NOMO-1 (cell line): Measurements from ENCODE around the gene NOTCH4.
"Not testable (repeated sequence)": the region's sequence is repeated elsewhere in the genome, so short reads cannot be mapped to it uniquely, and the experiment has no call there.

Source experiments
- DNase-seq, 2 experiments: peaks; one replicate each; lab custom pipeline; 2025; ENCODE audit not compliant: unreplicated experiment in 2 of 2; lab: John Stamatoyannopoulos, UW

Gene NOTCH4

DNA sequence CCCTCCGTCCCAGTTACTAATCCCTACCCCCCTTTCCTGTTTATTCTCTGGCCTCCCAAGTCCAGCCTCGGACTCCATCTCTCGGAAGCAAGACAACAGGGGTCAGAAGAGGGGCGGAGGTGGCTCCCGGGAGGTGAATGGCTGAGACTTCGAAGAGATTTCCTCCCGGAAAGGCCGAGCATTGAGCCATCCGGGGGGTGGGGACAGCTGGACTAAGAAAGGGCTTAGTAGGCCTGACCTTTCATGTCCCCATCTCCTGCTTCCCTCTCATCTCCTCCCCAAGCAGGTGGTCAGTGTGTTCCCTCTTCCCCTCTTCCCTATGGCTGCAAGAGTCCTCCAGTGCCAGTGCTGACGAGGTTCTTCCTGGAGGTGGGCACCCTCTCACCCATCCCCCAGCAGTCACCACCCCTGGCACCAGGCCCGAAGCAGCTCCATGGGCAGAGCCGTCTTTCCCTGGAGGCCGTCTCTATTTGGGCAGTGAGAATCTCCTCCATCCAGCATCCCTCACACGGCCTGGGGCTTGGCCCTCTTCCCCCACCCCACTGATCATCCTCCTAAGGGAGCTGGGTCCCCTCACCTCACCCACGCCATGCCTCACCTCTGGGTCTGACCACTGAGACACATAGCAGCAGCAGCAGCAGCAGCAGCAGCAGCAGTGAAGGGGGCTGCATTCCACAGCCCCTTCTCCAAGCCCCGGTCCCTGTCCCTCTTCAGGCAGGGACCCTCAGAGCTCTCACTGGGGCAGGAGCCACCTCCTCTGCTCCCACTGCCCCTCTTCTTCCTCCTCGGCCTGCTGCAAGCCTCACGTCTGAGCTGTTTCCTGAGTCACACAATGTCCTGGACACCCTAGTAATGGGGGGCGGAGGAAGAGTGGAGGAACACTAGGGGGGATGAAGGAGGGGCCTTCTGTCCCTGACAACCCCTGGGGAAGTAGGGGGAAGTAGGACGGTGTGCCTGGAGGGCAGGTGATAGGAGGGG lies at the start of gene NOTCH4:
NOTCH4 (minus strand) TSS at position 810 of the 978 bp plus-strand sequence; CDS start at position 671, 139 bp downstream.
- DNase-seq = no peak

DNA sequence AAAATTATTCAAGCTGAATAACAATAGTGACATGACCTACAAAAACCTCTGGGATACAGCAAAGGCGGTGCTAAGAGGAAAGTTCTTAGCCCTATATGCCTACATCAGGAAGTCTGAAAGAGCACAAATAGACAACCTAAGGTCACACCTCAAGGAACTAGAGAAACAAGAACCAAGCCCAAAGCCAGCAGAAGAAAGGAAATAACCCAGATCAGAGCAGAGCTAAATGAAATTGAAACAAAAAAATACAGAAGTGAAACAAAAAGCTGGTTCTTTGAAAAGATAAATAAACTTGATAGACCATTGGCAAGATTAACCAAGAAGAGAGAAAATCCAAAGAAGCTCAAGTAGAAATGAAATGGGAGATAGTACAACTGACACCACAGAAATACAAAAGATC lies 47.6 kb upstream of the NOTCH4 start:
- peak; percentile 69 to 87 for DNase-seq

DNA sequence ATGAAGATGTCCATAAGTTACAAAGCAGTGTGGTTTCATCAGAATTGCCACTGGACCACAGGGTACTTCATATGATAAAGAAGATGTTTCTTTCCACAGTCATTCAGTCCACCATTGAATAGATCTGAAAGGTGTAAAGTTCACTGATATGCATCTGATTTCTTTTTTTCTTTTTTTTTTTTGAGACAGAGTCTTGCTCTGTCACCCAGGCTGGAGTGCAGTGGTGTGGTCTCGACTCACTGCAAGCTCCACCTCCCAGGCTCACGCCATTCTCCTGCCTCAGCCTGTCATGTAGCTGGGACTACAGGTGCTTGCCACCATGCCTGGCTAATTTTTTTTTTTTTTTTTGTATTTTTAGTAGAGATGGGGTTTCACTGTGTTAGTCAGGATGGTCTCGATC lies 44.6 kb upstream of the NOTCH4 start:
- not testable (repeated sequence) for DNase-seq

DNA sequence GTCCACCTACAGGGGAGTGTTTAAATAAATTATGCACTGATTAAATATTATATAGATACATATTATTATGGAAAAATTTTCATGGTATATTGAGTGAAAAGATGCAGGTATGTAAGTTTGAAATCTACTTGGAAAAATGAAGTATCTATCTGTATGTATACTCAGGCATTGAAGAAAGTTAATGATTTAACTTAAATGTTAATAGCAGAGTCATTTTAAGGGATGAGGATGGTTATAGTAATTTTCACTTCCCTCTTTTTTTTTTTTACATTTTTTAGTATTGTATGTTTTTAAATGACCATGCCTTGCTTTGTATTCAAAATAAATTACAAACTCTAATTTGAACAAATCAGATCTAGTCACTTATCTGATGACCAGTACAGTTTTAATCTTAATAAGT lies 43.2 kb upstream of the NOTCH4 start:
- peak in 1 of 2 experiments; percentile 54 for DNase-seq

DNA sequence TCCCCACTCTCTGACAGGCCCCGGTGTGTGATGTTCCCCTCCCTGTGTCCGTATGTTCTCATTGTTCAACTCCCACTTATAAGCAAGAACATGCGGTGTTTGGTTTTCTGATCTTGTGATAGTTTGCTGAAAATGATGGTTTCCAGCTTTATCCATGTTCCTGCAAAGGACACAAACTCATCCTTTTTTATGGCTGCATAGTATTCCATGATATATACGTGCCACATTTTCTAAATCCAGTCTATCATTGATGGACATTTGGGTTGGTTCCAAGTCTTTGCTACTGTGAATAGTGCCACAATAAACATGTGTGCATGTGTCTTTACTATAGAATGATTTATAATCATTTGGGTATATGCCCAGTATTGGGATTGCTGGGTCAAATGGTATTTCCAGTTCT lies 33.4 kb upstream of the NOTCH4 start:
- not testable (repeated sequence) for DNase-seq

DNA sequence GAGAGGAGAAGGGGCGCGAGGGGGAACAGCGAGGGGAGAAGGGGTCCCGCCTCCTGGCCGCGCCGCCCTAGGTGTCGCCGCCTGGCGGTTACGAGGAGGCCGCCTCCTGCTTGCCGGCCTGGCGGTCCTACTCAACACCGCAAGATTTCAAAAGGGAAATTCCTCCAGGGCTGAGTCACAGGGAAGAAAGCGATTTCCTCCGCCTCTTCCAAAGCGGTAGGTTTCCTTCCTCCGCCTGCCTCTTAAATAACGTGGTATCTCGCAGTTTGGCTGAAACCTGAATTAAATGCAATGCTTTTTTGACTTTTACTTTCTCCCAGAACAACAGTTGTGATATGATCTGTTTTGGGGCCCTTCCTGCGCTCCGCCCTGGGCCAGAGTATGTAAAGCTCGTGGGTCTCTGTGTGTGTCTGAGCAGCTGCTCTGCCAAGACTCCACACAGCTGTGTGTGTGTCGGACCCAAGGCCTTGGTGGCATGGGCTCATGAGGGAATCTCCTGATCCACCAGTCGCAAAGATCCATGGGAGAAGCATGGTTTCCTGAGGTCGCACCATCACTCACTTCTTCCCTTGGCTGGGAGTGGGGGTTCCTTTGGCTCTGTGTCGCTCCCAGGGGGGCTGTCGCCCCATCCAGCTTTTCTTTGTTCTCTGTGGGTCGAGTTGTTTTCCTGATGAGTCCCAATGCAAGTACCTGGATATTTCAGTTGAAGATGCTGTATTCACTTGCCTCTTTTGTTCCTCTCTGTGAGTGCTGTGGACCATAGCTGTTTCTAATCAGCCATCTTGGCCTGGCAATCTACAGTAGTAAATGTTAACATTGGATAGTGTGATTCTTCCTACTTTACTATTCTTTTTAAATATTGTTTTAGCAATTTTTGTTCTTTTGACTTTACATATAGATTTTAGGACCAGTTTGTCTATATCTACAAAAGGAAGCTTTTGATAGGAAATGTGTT lies 31.6 kb upstream of the NOTCH4 start:
- DNase-seq = peak; percentile 44 to 51

DNA sequence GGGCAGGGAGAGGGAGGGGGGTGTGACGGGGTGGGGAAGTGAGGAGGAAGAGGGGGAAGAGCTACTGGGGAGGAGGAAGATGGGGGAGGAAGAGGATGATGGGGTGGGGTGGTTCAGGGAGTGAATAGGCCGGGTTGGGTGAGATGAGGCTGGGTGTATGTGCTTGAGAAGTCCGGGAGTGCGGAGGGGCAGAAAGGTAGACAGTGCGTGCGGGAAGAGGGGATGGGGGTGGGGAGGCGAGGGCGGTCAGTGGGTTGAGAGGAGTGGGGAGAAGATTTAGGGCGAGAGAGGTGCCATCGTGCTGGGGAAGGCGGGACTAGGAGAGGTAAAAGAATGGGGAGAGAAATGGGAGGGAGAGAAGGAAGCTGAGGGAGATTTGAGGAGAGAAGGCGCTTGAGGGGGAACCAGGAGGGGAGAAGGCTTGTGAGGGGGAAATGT lies 30.9 kb upstream of the NOTCH4 start:
- no peak for DNase-seq

DNA sequence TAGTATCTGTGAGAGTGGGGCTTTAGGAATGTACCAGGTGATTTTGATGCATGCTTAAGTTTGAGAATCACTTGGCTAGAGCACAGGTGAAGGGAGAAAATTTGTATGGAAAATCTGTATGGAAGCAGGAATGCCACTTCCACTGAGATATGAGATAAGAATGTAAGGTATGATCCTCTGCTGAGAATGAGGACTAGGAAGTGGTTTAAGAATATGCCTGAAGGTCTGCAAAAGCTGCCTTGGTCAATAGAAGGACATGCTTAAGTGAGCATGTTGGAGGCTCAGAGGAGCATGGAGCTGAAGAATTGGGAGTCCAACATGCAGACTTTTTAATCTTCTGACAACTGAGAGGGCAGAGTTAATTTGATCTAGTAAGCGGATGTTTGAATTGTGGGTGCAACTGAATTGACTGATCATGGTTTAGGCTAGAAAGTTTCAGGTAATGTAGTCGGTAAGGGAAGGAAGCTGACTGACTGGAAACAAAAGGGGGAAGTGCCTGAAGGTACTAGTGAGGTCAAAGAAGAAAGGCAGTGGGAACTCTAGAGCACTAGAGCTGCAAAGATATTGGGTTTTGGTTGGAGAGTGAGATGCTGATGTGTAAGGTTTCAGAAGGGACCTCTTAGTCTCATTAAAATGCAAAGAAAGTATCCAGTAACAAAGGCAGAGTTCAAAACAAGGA lies 28.6 kb upstream of the NOTCH4 start:
- peak in 1 of 2 experiments; percentile 7 for DNase-seq

DNA sequence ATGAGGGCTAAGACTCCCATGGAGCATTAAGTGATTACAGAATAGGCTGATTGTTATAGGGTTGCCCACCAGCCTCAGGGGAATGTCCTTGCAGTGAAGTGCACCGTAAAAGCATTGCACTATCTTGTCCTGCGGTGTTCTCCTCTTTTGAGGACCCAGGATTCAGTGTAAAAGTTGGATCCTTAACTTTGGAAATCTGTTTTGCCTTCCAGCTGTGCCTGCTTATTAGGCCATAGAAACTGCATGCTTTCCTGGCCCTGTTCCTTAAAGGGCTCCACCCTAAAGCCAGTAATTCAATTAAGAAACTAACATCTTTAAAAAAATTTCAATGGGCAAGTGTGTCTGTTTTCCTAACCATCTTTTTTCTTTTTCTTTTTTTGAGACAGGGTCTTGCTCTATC lies 25.4 kb upstream of the NOTCH4 start:
- no peak for DNase-seq

DNA sequence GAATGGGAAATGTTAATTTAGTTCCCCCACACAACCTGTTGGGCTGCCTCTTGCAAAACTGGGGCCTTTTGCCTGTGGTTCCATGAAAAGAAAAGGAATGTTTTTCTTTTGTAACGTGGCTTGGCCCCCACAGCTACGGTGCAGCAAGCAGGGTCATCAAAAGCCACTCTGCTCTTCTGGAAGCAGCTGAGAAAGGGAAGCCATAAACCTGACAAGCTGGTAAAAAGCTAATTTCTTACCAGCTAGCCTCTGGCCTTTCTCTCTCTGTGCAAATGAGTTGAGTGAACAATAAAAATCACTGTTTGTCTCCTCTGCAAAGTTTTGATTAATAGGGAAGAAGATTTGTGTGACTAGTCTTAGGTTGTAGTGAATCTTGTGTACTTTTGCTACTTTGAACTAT lies 23.5 kb upstream of the NOTCH4 start:
- DNase-seq = no peak

DNA sequence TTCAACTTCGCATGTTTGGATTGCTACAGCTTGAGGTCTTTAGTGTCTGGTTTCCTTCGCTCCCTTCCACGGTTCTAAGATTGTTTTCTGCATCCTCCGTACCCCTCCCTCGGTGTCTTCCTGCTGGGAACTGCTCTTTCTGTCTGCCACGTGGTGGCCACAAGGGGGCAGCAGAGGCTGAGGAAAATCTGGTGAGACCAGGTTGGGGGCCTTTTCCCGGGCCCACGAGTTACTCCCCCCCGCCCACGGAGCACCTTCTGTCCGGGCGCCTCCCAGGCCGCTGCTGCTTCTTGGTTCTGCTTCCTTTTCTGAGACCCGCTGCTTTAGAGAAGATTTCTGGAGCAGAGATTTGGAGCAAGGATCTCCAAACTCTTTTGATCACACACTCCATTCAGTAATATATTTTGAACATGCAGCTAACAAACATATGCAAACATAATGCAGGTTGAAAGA lies 21.1 kb upstream of the NOTCH4 start:
- DNase-seq = peak; percentile 21 to 63

DNA sequence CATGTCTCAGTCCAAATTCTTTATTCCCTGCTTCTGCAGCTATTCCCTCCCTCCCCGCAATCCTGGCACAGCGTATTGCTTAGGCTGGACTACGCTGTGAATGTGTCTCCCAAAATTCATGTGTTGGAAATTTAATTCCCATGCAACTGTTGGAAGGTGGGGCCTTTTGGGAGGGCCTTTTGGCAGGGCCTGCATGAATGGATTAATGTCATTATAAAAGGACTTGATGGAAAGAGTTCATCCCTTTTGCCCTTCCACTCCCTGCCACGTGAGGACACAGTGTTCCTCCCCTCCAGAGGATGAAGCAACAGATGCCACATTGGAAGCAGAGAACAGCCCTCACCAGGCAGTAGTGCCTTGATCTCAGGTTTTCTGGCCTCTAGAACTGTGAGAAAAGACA lies 20.4 kb upstream of the NOTCH4 start:
- DNase-seq = no peak

DNA sequence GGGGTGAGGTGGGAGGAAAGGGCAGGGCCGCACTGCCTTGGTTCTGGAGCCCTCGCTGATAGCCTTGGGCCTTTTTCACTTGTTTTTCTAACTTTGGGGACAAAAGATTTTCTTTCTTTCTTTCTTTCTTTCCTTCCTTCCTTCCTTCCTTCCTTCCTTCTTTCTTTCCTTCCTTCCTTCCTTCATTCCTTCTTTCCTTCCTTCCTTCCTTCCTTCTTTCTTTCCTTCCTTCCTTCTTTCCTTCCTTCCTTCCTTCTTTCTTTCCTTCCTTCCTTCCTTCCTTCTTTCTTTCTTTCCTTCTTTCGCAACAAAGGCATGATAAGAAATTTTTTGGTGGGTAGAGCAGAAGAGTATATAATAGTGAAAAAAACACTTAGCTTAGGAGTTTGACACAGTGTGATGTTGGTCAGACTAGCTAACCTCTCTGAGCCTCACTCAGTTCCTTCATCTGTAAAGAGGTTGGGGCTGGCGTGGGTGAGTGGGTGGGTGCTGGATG lies 18.5 kb upstream of the NOTCH4 start:
- not testable (repeated sequence) for DNase-seq

DNA sequence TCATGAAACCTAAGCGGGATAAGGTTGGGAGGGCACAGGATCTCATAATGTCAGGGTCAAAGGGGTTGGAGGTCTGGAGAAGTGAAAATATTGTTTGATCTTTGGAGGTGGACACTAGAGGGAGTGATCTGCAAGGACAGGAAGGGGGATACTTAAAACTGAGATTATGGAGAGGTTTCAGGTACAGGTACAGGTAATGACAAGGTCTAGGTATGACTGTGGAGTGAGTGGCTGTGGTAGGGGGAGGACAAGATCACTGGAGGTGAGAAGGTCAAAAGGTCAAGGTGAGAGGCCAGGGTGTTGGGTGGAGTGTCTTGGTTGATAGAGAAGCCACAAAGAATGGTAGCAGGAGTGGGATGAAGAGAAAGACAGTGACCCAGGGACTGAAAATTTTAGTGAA lies 16.8 kb upstream of the NOTCH4 start:
- DNase-seq = no peak

DNA sequence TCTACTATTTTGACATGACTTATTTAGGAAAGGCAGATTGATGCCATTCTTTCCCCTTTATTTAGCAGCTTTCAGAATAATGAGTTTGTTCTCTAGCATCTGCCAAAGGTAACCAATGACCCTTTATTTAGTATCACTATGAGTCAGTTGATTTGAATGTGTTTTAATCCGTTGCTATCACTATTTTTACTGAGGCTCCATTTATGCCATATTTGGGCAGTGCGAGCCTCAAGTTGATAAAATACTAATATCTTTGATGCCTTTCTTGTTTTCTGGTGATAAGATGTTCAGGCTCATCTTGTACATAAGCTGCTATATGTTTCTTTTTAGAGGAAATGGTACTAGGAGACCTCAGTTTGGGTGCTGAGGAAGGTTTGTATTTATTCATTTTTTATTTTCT lies 15.6 kb upstream of the NOTCH4 start:
- no peak for DNase-seq

DNA sequence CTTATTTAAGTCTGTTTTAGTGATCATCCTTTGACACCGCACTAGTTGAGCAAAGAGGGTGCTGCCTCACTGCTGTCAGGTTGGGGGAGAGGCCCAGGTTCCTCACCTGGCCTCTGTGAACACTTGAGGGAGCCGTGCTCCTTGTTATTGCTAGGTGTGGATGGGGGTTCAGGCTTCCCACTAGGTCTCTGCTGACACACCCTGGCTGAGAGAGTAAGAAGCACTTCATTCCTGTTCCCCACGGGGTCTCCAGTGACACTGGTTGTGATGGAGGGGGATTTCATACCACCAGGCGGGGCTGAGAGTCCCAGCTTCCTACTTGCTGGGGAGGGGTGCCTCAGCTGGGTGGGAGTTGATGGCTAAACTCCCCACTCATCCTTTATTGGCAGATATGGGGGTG lies 11.1 kb upstream of the NOTCH4 start:
- DNase-seq = no peak

DNA sequence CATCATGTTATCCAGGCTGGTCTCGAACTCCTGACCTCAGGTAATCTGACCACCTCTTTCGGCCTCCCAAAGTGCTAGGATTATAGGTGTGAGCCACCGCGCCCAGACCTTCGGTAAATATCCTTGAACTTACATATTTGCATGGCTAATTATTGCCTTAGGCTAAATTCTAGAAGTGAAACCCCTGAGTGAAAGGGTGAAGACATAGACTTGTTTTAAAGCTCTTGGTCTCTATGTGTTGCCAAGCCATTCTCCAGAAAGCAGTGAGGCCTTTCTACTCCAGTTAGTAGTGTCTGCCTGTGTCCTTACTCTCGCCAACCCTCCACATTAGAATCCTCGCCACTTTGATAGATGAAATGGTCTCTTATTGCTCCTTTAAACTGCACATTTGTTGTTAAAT lies 2.6 kb upstream of the NOTCH4 start:
- no peak for DNase-seq

DNA sequence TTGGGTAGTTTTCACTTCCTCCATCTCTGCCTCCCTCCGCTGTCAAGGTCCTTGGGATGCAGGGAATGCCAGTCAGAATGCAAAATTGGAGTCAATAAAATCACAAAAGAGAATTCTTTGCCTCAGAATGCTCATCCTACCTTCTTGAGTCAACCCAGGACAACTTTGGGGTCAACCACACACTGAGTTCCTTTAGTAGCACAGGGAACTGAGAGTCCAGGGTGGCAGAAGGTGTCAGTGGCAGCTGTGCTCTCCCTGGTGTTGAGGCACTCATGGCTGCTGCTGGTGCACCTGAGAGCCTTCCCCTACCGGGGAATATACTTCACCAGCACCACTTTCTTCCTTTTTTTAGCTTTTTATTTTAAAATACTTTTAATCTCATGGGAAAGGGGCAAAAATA lies 829 bp upstream of the NOTCH4 start:
- DNase-seq = no peak

DNA sequence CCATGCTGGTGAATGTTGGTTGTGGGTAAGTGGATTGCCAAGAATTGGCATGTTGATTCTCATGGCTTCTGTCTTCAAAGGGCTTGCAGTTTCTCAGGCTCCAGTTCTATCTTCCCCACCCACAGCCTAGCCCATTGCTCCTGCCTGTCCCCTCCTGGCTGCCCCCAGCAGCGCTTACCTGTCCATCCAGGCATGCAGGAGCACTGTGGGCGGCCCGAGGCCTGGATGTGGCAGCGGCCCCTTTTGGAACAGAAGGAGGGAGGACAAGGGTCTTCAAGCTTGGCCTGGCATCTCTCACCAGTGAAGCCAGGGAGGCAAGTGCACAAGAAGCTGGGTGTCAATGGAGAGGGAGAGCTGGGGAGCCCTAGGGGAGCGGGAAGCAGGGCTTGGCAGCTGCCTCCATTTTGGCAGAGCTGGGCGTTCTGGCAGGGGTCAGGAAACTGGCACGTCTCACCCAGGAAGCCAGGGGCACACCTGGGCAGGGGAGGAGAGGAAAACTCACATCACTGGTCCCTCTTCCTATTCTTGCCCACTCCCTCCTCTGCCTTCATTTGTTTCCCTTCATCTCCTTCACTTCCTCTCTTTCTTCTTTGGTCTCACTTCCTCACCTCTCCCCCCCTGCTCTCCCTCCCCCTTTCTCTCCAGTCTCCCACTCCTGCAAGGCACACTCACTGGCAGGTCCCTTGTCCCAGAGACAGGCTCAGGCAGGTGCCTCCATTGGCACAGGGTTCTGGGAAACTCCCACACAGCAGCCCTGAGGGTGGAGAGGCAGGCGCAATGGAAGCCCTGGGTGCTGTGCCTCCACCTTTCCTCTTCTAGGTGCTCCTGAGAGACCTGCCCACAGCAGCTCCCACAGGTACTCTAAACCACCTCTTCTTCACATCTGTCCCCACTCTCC lies 1.3 kb downstream of the NOTCH4 start:
- peak in 1 of 2 experiments; percentile 14 for DNase-seq
